Stimulated activated naive CD8-positive, alpha-beta T cell treated with anti-CD3 and anti-CD28 coated beads, Interleukin-15, amount 100 ng/mL, for 72 hours (primary cell): ENCODE data around the gene FLT3.
"Not testable (repeated sequence)": the region's sequence is repeated elsewhere in the genome, so short reads cannot be mapped to it uniquely, and the experiment has no call there.

Experiments
- ATAC-seq: fragments of 150-1000 bp; cut with Tn5 transposase; 2 replicates; pipeline ENCODE4 v1.10.0; 2021; ENCODE audit warnings: mild to moderate bottlenecking, moderate library complexity
- DNase-seq, 2 donors: peaks; one replicate each; pipeline ENCODE4 v3.0.0; 2021 to 2022
- H3K27ac Mint-ChIP-seq, 2 donors: one replicate each; pipeline ENCODE4 v1.8.0; 2022; ENCODE audit warnings: mild to moderate bottlenecking in 2 of 2, mixed read lengths in 2 of 2, moderate library complexity in 2 of 2
- H3K27me3 Mint-ChIP-seq: one replicate; pipeline ENCODE4 v1.8.0; 2022; ENCODE audit warnings: mixed read lengths
- H3K4me1 Mint-ChIP-seq: one replicate; pipeline ENCODE4 v1.8.0; 2022; ENCODE audit warnings: mild to moderate bottlenecking, mixed read lengths
- H3K4me3 Mint-ChIP-seq, 2 donors: one replicate each; pipeline ENCODE4 v1.8.0; 2022; ENCODE audit warnings: mild to moderate bottlenecking in 2 of 2, mixed read lengths in 2 of 2, moderate library complexity in 1 of 2
- H3K9me3 Mint-ChIP-seq, 2 donors: one replicate each; pipeline ENCODE4 v1.8.0; 2022; ENCODE audit warnings: mixed read lengths in 2 of 2

The FLT3 gene

DNA sequence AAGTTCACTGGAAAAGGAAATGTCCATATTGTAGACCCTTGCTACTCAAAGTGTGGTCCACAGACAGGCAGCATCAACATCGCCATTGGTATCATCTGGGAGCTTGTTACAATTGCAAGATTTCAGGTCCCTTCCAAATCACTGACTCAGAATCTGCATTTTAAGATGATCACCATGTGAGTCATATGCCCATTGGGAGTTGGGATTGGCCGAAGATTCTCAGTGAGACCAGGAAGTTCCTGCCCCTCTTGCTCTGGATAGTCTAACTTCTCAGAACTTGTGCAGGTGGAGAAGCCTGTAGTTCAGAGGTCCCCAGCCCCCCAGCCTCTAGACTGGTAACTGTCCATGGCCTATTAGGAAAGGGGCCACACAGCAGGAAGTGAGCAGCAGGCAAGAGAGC lies 63.0 kb downstream of the FLT3 start:
- peaks cover 25% of the 10 kb centered on the region for H3K27me3 Mint-ChIP-seq
- ATAC-seq (peak; percentile 15), DNase-seq (no peak)
- no peaks in the 10 kb centered on the region for H3K9me3 Mint-ChIP-seq
- no peak overlapping the region for H3K4me3 Mint-ChIP-seq
- no peak overlapping the region for H3K27ac Mint-ChIP-seq
- H3K4me1 Mint-ChIP-seq: peaks cover 10% of the 10 kb centered on the region

GRCh38 chr13:28035146-28035782 lies 65.1 kb downstream of the FLT3 start:
- Mint-ChIP-seq H3K27ac (no peak overlapping the region), H3K4me3 (no peak overlapping the region), H3K9me3 (no peaks in the 10 kb centered on the region), H3K27me3 (peaks cover 38% of the 10 kb centered on the region), H3K4me1 (peaks cover 28% of the 10 kb centered on the region)
- no peak for DNase-seq
- no peak for ATAC-seq

DNA sequence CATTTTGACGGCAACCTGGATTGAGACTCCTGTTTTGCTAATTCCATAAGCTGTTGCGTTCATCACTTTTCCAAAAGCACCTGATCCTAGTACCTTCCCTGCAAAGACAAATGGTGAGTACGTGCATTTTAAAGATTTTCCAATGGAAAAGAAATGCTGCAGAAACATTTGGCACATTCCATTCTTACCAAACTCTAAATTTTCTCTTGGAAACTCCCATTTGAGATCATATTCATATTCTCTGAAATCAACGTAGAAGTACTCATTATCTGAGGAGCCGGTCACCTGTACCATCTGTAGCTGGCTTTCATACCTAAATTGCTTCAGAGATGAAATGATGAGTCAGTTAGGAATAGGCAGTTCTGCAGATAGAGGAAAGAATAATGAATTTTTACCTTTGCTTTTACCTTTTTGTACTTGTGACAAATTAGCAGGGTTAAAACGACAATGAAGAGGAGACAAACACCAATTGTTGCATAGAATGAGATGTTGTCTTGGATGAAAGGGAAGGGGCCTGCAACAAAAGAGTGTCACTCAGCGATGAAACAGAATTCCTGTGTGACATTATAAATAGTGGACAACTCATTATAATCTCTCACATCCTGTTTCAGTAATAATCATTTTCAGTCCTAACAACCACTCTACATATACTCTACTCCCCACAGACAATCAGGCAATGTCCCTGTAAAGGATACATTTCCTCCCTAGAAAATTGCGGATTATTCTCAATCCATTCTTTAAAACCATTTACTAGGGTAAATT lies 66.3 kb downstream of the FLT3 start:
- DNase-seq (no peak), ATAC-seq (no peak)
- Mint-ChIP-seq H3K4me1 (peaks cover 28% of the 10 kb centered on the region), H3K9me3 (no peaks in the 10 kb centered on the region), H3K4me3 (no peak overlapping the region), H3K27ac (no peak overlapping the region), H3K27me3 (peaks cover 38% of the 10 kb centered on the region)

GRCh38 chr13:28032438-28032837 lies 67.9 kb downstream of the FLT3 start:
- not testable (repeated sequence) for H3K4me3 Mint-ChIP-seq, H3K9me3 Mint-ChIP-seq, DNase-seq
- H3K27ac Mint-ChIP-seq: peak overlapping the region in 1 of 2 donors; percentile 21
- H3K4me1 Mint-ChIP-seq: peaks cover 34% of the 10 kb centered on the region
- ATAC-seq: peak; percentile 37
- H3K27me3 Mint-ChIP-seq: peaks cover 30% of the 10 kb centered on the region

GRCh38 chr13:28031896-28032288 lies 68.5 kb downstream of the FLT3 start:
- H3K9me3 Mint-ChIP-seq: no peaks in the 10 kb centered on the region
- no peak for DNase-seq
- peak; percentile 26 for ATAC-seq
- H3K4me3 Mint-ChIP-seq: no peak overlapping the region
- no peak overlapping the region for H3K27ac Mint-ChIP-seq
- H3K4me1 Mint-ChIP-seq: peaks cover 35% of the 10 kb centered on the region
- H3K27me3 Mint-ChIP-seq: peaks cover 30% of the 10 kb centered on the region

- ATAC-seq (no peak), DNase-seq (no peak)
- Mint-ChIP-seq H3K4me1 (peaks cover 35% of the 10 kb centered on the region), H3K27ac (no peak overlapping the region), H3K27me3 (peaks cover 30% of the 10 kb centered on the region), H3K9me3 (no peaks in the 10 kb centered on the region), H3K4me3 (peak overlapping the region in 1 of 2 donors; percentile 5)
Observed at GRCh38 chr13:28031220-28031895, 69.0 kb downstream of the FLT3 start.

DNA sequence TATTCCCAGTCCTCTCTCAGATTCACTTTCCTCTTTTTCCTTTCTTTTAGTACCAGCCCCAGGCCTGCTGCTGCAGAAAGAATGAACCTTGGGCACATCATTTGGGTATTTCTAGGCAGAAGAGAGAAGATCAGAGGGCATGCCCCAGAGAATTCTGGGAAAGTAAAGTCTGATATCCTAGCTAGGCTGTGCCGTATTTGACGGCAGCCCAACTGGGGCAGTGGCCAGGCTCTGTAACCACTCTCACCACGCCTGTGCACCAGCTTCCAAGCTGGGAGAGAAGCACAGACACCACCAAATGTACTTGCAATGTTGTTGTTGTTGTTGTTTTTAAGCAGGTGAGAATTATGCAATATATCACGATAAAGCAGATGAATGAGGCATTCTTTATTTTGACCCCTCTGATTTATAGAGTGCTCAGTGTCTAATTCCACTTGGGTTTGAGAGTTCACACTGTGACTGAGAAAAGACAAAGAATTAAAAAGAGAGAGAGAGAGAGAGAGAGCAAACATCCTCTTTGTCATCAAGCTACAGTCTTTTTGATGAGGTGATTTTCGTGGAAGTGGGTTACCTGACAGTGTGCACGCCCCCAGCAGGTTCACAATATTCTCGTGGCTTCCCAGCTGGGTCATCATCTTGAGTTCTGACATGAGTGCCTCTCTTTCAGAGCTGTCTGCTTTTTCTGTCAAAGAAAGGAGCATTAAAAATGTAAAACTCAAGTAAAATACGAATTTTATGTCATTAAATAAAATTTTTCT lies 72.6 kb downstream of the FLT3 start:
- DNase-seq (no peak), ATAC-seq (peak; percentile 43)
- peak overlapping the region in 1 of 2 donors; percentile 16 for H3K4me3 Mint-ChIP-seq
- H3K27me3 Mint-ChIP-seq: peaks cover 13% of the 10 kb centered on the region
- H3K9me3 Mint-ChIP-seq: no peaks in the 10 kb centered on the region
- H3K4me1 Mint-ChIP-seq: peaks cover 29% of the 10 kb centered on the region
- peak overlapping the region in 1 of 2 donors; percentile 85 for H3K27ac Mint-ChIP-seq

- Mint-ChIP-seq H3K27ac (no peak overlapping the region), H3K9me3 (no peaks in the 10 kb centered on the region), H3K4me1 (peaks cover 22% of the 10 kb centered on the region), H3K4me3 (no peak overlapping the region), H3K27me3 (peaks cover 13% of the 10 kb centered on the region)
- ATAC-seq (no peak), DNase-seq (no peak)
Observed at GRCh38 chr13:28027071-28027470, 73.3 kb downstream of the FLT3 start.

- no peak for DNase-seq
- H3K27me3 Mint-ChIP-seq: peaks cover 9% of the 10 kb centered on the region
- H3K27ac Mint-ChIP-seq: no peak overlapping the region
- H3K4me1 Mint-ChIP-seq: peaks cover 16% of the 10 kb centered on the region
- H3K9me3 Mint-ChIP-seq: no peaks in the 10 kb centered on the region
- ATAC-seq: no peak
- H3K4me3 Mint-ChIP-seq: no peak overlapping the region
Observed at GRCh38 chr13:28026508-28026907, 73.9 kb downstream of the FLT3 start.

- Mint-ChIP-seq H3K27ac (no peak overlapping the region), H3K4me1 (peaks cover 7% of the 10 kb centered on the region), H3K4me3 (no peak overlapping the region), H3K27me3 (peaks cover 1% of the 10 kb centered on the region), H3K9me3 (no peaks in the 10 kb centered on the region)
- DNase-seq (no peak), ATAC-seq (no peak)
Observed at GRCh38 chr13:28022848-28023518, 77.4 kb downstream of the FLT3 start.

- ATAC-seq (no peak), DNase-seq (no peak)
- H3K27ac Mint-ChIP-seq: no peak overlapping the region
- H3K9me3 Mint-ChIP-seq: no peaks in the 10 kb centered on the region
- peaks cover 32% of the 10 kb centered on the region for H3K27me3 Mint-ChIP-seq
- peaks cover 13% of the 10 kb centered on the region for H3K4me1 Mint-ChIP-seq
- no peak overlapping the region for H3K4me3 Mint-ChIP-seq
Observed at GRCh38 chr13:28014301-28014700, 86.1 kb downstream of the FLT3 start.

GRCh38 chr13:28013482-28013881 lies 86.9 kb downstream of the FLT3 start:
- ATAC-seq (no peak), DNase-seq (no peak)
- Mint-ChIP-seq H3K27ac (no peak overlapping the region), H3K9me3 (no peaks in the 10 kb centered on the region), H3K27me3 (peaks cover 32% of the 10 kb centered on the region), H3K4me3 (no peak overlapping the region), H3K4me1 (peaks cover 13% of the 10 kb centered on the region)

GRCh38 chr13:28012896-28013295 lies 87.5 kb downstream of the FLT3 start:
- Mint-ChIP-seq H3K27me3 (peaks cover 33% of the 10 kb centered on the region), H3K27ac (no peak overlapping the region), H3K4me3 (no peak overlapping the region), H3K4me1 (peaks cover 13% of the 10 kb centered on the region), H3K9me3 (no peaks in the 10 kb centered on the region)
- DNase-seq (no peak), ATAC-seq (peak; percentile 75)

DNA sequence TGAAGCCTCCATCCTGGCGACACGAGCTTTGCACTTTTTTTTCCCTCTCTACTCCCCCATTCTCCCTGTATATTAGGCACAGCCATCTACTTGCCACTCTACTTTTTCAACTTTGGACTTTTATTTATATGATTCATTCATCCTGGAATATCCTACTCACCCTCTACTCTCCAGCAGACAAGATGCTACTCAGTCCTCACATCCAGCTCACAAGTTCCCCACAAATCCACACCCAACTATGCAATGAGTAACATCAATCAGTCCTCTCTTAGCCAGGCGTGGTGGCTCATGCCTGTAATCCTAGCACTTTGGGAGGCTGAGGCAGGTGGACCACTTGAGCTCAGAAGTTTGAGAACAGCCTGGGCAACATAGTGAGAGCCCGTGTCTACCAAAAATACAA lies 88.0 kb downstream of the FLT3 start:
- Mint-ChIP-seq H3K9me3 (no peaks in the 10 kb centered on the region), H3K4me1 (peaks cover 13% of the 10 kb centered on the region), H3K27ac (peak overlapping the region in 1 of 2 donors; percentile 27), H3K27me3 (peaks cover 32% of the 10 kb centered on the region), H3K4me3 (no peak overlapping the region)
- ATAC-seq: no peak
- DNase-seq: no peak

GRCh38 chr13:28010046-28010445 lies 90.3 kb downstream of the FLT3 start:
- ATAC-seq (no peak), DNase-seq (no peak)
- peaks cover 31% of the 10 kb centered on the region for H3K27me3 Mint-ChIP-seq
- H3K4me1 Mint-ChIP-seq: peaks cover 13% of the 10 kb centered on the region
- H3K9me3 Mint-ChIP-seq: no peaks in the 10 kb centered on the region
- no peak overlapping the region for H3K4me3 Mint-ChIP-seq
- no peak overlapping the region for H3K27ac Mint-ChIP-seq
